ENCODE measurements around the gene TPST1. TPM values are rescaled to one million over a fixed set of nuclear protein-coding genes. Genes with fewer than 3 reads are reported as not detected.

TPST1 gene
- total RNA-seq, result 94.5 and 154 TPM in 2 replicates

GRCh38 chr7:66204822-66205740 lies at the start of gene TPST1:
Gene TPST1, plus strand, starts transcription at chr7:66205334. Its CDS starts 35,092 bp downstream, at chr7:66240426.

Other genes starting within 250 kb of the TPST1 start
- gene GUSB, start 223.1 kb upstream of the TPST1 start, total RNA-seq, result 23.5 and 28.7 TPM in 2 replicates
- gene ASL, start 129.5 kb upstream of the TPST1 start, total RNA-seq, result 35.1 and 59.9 TPM in 2 replicates
- gene CRCP, start 90.5 kb upstream of the TPST1 start, total RNA-seq, result 31.1 and 38.2 TPM in 2 replicates

All from smooth muscle cell of trachea (primary cell).